Lower leg skin (tissue), 4 donors: ENCODE data around the gene EHD3. TPM values are rescaled to one million over a fixed set of nuclear protein-coding genes. Genes with fewer than 3 reads are reported as not detected.

Source experiments
- DNase-seq, 2 donors: peaks; one replicate each; pipeline ENCODE4 v3.0.0-alpha.2; 2019; ENCODE audit warnings: low spot score in 2 of 2
- H3K4me3 ChIP-seq: fragments of 200-600 bp; sonication (generic); 2 replicates; pipeline ENCODE4 v1.5.1; 2017; ENCODE audit warnings: mild to moderate bottlenecking, low read depth; ENCODE audit not compliant: poor library complexity, severe bottlenecking
- POLR2A ChIP-seq, 2 donors: fragments of 450-650 bp; IDR thresholded peaks; one replicate each; pipeline ENCODE4 v1.6.1; 2016 to 2017; ENCODE audit warnings: antibody characterized with exemption in 2 of 2, mild to moderate bottlenecking in 1 of 2, moderate library complexity in 1 of 2
- WGBS, 2 donors: methylation state at CpG; one replicate each; pipeline ENCODE4 v1.1.5; 2018; 5-methylcytosine and 5-hydroxymethylcytosine counted together
- intact Hi-C: fragments of 100-400 bp; cut with DNase I; formaldehyde crosslinking; loops from one replicate; pipeline ENCODE4 v1.15.0; 2023; ENCODE audit warnings: low total_unique reads
- total RNA-seq, 4 donors: library from RNA; depleted of rRNA; stranded (reverse); fragments of >200 nt; gene quantifications; one replicate each; pipeline ENCODE4 v1.1.0, GENCODE V29; 2016
- TF ChIP-seq, protein P1 (sequence below), 3 donors: fragments of 450-650 bp; IDR thresholded peaks; one replicate each; pipeline ENCODE4 v1.5.1; 2016; ENCODE audit warnings: antibody characterized with exemption in 3 of 3, mild to moderate bottlenecking in 3 of 3, moderate library complexity in 2 of 3

Gene EHD3
- total RNA-seq, 4 donors from 2014 or later = 2.8 to 4.3 (median 3.5) TPM

DNA sequence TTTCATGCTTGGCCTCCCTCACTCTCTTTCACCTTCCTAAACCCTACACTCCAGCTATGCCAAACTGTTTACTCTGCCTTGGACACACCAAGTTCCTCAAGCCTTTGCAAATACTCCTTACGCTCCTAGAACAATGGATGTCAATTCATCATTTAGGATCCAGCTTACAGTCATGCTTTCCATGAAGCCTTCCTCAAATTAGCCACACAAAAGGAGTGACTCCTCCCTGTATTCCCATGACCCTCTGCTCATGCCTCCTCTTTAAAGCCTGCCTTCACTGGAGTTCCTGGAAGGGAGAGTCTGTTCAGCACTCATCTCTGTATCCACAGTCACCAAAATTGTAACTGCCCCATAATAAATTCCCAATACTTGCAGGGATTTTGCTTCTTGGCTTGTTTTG is 721 bp upstream of the EHD3 start:
- WGBS, 2 donors = 52 to 64% methylated on average over 1 of the region's 1 CpG
- intact Hi-C loops = no loop called here
- H3K4me3 ChIP-seq = no peak overlapping the region
- TF ChIP-seq POLR2A (IDR thresholded peaks at IDR 0.05) = no peak
- TF ChIP-seq, protein P1, sequence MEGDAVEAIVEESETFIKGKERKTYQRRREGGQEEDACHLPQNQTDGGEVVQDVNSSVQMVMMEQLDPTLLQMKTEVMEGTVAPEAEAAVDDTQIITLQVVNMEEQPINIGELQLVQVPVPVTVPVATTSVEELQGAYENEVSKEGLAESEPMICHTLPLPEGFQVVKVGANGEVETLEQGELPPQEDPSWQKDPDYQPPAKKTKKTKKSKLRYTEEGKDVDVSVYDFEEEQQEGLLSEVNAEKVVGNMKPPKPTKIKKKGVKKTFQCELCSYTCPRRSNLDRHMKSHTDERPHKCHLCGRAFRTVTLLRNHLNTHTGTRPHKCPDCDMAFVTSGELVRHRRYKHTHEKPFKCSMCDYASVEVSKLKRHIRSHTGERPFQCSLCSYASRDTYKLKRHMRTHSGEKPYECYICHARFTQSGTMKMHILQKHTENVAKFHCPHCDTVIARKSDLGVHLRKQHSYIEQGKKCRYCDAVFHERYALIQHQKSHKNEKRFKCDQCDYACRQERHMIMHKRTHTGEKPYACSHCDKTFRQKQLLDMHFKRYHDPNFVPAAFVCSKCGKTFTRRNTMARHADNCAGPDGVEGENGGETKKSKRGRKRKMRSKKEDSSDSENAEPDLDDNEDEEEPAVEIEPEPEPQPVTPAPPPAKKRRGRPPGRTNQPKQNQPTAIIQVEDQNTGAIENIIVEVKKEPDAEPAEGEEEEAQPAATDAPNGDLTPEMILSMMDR (IDR thresholded peaks at IDR 0.05) = no peak
- DNase-seq = peak in 1 of 2 donors; percentile 29

DNA sequence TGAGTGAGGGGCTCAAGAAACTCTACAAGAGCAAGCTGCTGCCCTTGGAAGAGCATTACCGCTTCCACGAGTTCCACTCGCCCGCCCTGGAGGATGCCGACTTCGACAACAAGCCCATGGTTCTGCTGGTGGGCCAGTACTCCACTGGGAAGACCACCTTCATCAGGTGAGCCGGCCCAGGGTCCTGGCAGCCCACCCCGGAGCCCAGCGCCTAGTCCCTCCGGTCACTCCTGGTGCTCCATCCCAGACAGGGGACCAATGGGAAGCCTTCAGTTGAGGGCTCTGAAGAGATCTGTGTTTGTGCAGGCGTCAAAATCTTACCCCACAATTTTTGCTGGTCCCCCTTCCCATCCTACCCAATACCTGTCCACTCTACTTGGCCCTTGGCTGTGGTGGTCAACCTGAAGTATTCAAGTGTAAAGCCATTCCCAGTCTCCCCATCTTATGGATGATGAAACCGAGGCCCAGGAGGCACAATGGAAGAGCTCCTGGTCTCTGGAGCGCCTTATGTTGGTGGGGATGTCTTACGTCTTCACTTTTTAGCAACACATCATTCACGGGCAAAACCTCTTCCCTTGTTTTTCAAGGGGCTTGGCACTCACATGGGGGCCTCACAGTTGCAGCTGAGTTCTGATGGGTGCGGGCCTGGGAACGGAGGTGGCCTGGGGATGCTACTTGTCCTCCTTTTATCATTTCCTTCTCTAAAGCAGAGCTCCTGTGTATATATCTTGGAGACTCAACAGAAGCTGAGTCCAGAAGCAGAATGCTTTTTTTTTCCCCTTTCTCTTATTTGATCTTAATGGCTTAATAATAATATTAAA is 941 bp downstream of the EHD3 start:
- DNase-seq = peak in 1 of 2 donors; percentile 68

GRCh38 chr2:31235504-31235902 is 1.6 kb downstream of the EHD3 start:
- no peak for TF ChIP-seq POLR2A (IDR thresholded peaks at IDR 0.05)
- TF ChIP-seq, protein P1 (IDR thresholded peaks at IDR 0.05) = no peak
- no peak overlapping the region for H3K4me3 ChIP-seq
- DNase-seq = no peak
- WGBS, 2 donors = 60 to 61% methylated on average over 4 of the region's 4 CpGs
- intact Hi-C loops = no loop called here

More for the DNA sequence above, 941 bp downstream of the EHD3 start:
- TF ChIP-seq, protein P1 (IDR thresholded peaks at IDR 0.05) = no peak
- no peak for TF ChIP-seq POLR2A (IDR thresholded peaks at IDR 0.05)
- WGBS, 2 donors = 77 to 78% methylated on average over 17 of the region's 17 CpGs
- no peak overlapping the region for H3K4me3 ChIP-seq
- intact Hi-C loops = no loop called here

DNA sequence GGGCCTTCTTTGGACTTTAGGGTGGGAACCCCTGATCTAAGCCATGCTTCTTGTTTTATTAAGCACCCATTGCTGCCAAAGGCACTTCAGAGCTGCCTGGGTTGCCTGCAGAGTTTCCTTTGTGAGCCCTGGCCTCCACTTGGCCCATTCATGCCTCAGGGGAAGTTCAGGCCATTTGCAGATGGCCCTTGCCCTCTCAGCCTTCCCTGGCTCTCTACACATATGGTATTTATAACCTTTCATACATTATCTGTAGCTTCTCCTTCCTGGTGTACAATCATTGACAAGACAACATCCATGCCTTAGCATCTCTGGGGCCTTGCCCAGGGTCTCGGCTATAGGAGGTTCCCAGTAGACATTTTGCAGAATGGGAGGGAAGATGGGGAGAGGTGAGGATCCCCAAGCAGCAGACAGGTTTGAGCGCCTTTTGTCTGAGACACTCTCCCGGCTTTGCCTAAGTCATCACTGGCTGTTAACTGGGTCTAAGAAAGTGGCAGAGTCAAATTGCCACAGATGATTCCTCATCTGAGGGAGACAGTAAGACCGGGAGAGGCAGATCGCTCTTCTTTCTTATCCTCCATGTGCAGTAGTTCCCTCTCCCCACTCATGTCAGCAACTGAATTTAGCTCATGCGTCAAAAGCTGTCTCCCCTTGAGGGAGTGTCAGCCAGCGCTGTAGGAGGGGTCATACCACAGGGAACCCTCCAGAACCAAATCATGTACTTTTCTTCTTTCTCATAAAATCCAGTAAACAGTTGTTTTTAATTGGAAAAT is 2.7 kb downstream of the EHD3 start:
- 75 to 77% methylated on average over 7 of the region's 7 CpGs for WGBS, 2 donors
- TF ChIP-seq, protein P1 (IDR thresholded peaks at IDR 0.05) = no peak
- no peak for TF ChIP-seq POLR2A (IDR thresholded peaks at IDR 0.05)
- peak in 1 of 2 donors; percentile 76 for DNase-seq
- intact Hi-C loops = no loop called here
- H3K4me3 ChIP-seq = no peak overlapping the region

- peak in 1 of 2 donors; percentile 23 for DNase-seq
- no peak for TF ChIP-seq POLR2A (IDR thresholded peaks at IDR 0.05)
- TF ChIP-seq, protein P1 (IDR thresholded peaks at IDR 0.05) = no peak
- H3K4me3 ChIP-seq = no peak overlapping the region
- WGBS, 2 donors = 88 to 97% methylated on average over 9 of the region's 9 CpGs
- intact Hi-C loops = no loop called here
Observed at GRCh38 chr2:31237348-31238017, 3.5 kb downstream of the EHD3 start.
